Measurements from ENCODE around the gene DEPP1.

GRCh38 chr10:44963772-44964633 is 14.6 kb downstream of the DEPP1 start:
- TF ChIP-seq CTCF (IDR thresholded peaks at IDR 0.05) (no peak), EP300 (IDR thresholded peaks at IDR 0.05) (peak in 2 of 4 donors; percentile 59 to 84), POLR2AphosphoS5 (IDR thresholded peaks at IDR 0.05) (peak; percentile 53 to 73 (median 67))
